CD4-positive, CD25-positive, alpha-beta regulatory T cell (primary cell): ENCODE data around the gene NTM. TPM values are rescaled to one million over a fixed set of nuclear protein-coding genes. Genes with fewer than 3 reads are reported as not detected.

ENCODE experiments used
- ATAC-seq, 2 donors: fragments of 150-1000 bp; cut with Tn5 transposase; one replicate each; pipeline ENCODE4 v1.10.0; 2021; ENCODE audit warnings: low read depth in 2 of 2, moderate number of reproducible peaks in 2 of 2, moderate library complexity in 1 of 2
- DNase-seq, 3 donors: peaks; one replicate each; pipeline versions ENCODE4 v3.0.0 to v3.0.0-alpha.2; 2012 to 2022; ENCODE audit warnings: mixed read lengths in 1 of 3
- H3K27ac ChIP-seq: one replicate; pipeline ENCODE4 v1.7.0; 2013; ENCODE audit warnings: mild to moderate bottlenecking, low read length; ENCODE audit not compliant: insufficient read depth, poor library complexity, severe bottlenecking
- H3K27me3 ChIP-seq: one replicate; pipeline ENCODE4 v1.7.0; 2013; ENCODE audit warnings: low read length; ENCODE audit not compliant: control insufficient read depth, insufficient read depth
- H3K36me3 ChIP-seq: one replicate; pipeline ENCODE4 v1.7.0; 2013; ENCODE audit warnings: mild to moderate bottlenecking, low read length, moderate library complexity; ENCODE audit not compliant: control insufficient read depth, insufficient read depth
- H3K4me1 ChIP-seq: 2 replicates; pipeline ENCODE4 v1.7.0; 2013; ENCODE audit warnings: mild to moderate bottlenecking, low read length; ENCODE audit not compliant: insufficient read depth, control insufficient read depth, poor library complexity, severe bottlenecking
- H3K4me3 ChIP-seq: one replicate; pipeline ENCODE4 v1.7.0; 2013; ENCODE audit warnings: low read depth, mild to moderate bottlenecking, low read length, moderate library complexity
- H3K9me3 ChIP-seq, 2 experiments: 1 replicate in 1 of 2; 2 replicates in 1 of 2; pipeline ENCODE4 v1.7.0; 2013; ENCODE audit warnings: low read length in 2 of 2, mild to moderate bottlenecking in 1 of 2, moderate library complexity in 1 of 2; ENCODE audit not compliant: control insufficient read depth in 2 of 2
- H3K27ac Mint-ChIP-seq, 3 donors: one replicate each; pipeline ENCODE4 v1.8.0; 2020 to 2022; ENCODE audit warnings: mild to moderate bottlenecking in 3 of 3, mixed read lengths in 3 of 3, moderate library complexity in 2 of 3
- H3K27me3 Mint-ChIP-seq: one replicate; pipeline ENCODE4 v1.8.0; 2022; ENCODE audit warnings: mild to moderate bottlenecking, mixed read lengths
- H3K36me3 Mint-ChIP-seq: one replicate; pipeline ENCODE4 v1.8.0; 2020; ENCODE audit warnings: mixed read lengths
- H3K4me1 Mint-ChIP-seq, 4 donors: one replicate each; pipeline ENCODE4 v1.8.0; 2020 to 2022; ENCODE audit warnings: mixed read lengths in 4 of 4, mild to moderate bottlenecking in 1 of 4
- H3K4me3 Mint-ChIP-seq, 4 donors: one replicate each; pipeline ENCODE4 v1.8.0; 2020 to 2022; ENCODE audit warnings: mild to moderate bottlenecking in 4 of 4, mixed read lengths in 4 of 4, moderate library complexity in 3 of 4
- H3K9me3 Mint-ChIP-seq, 7 donors: one replicate each; pipeline ENCODE4 v1.8.0; 2020 to 2022; ENCODE audit warnings: mixed read lengths in 7 of 7, mild to moderate bottlenecking in 3 of 7, moderate library complexity in 2 of 7
- polyA plus RNA-seq, 4 donors: library from polyadenylated mRNA; unstranded; fragments of 300-500 nt; fragmentation: Illumina TruSeq; gene quantifications; one replicate each; pipeline ENCODE4 v1.2.3, GENCODE V29; 2021
- total RNA-seq: library from RNA; stranded (reverse); gene quantifications from one replicate; pipeline ENCODE4 v1.2.3, GENCODE V29; 2022

NTM gene
- total and polyA plus RNA-seq, 5 donors from 2014 or later, result 1.3 TPM; not detected in 4

GRCh38 chr11:132024587-132025295, 654.3 kb downstream of the NTM start:
- Histone ChIP-seq H3K4me3 (no peak overlapping the region), H3K27me3 (no peaks in the 10 kb centered on the region), H3K27ac (no peak overlapping the region), H3K4me1 (no peaks in the 10 kb centered on the region), H3K36me3 (no peaks in the 10 kb centered on the region), H3K9me3 (no peaks in the 10 kb centered on the region)
- ATAC-seq, result no peak
- H3K4me3 Mint-ChIP-seq, result no peak overlapping the region
- H3K9me3 Mint-ChIP-seq, result peaks cover 0 to 10% (median 7%) of the 10 kb centered on the region in 7 donors
- H3K4me1 Mint-ChIP-seq, result no peaks in the 10 kb centered on the region
- peaks cover 6% of the 10 kb centered on the region for H3K27me3 Mint-ChIP-seq
- H3K36me3 Mint-ChIP-seq, result no peaks in the 10 kb centered on the region
- no peak for DNase-seq
- H3K27ac Mint-ChIP-seq, result no peak overlapping the region

DNA sequence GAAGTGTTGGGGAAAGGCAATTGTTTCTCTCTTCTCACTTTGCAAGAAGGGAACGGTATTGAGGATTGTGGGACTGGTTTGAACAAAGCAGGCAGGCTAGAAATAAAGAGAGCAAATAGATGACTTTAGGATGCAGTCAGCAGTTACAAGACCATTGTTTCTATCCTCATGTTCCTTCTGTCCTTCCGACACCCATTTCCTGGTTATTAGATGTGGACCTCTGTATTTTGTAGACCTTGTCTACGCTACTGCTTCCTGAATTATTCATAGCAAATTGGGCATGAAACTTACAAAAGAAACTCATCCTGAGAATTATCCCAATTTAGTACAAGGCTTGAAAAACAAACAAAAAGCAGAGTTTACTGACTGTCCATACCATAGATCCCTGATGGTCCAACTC, 656.3 kb downstream of the NTM start:
- no peaks in the 10 kb centered on the region for H3K4me1 Mint-ChIP-seq
- H3K27ac Mint-ChIP-seq, result no peak overlapping the region
- H3K27me3 Mint-ChIP-seq, result no peaks in the 10 kb centered on the region
- H3K36me3 Mint-ChIP-seq, result no peaks in the 10 kb centered on the region
- no peak for ATAC-seq
- Histone ChIP-seq H3K27me3 (no peaks in the 10 kb centered on the region), H3K4me3 (no peak overlapping the region), H3K36me3 (no peaks in the 10 kb centered on the region), H3K4me1 (no peaks in the 10 kb centered on the region), H3K27ac (no peak overlapping the region), H3K9me3 (no peaks in the 10 kb centered on the region)
- H3K4me3 Mint-ChIP-seq, result no peak overlapping the region
- DNase-seq, result no peak
- peaks cover 0 to 11% (median 5%) of the 10 kb centered on the region in 7 donors for H3K9me3 Mint-ChIP-seq

DNA sequence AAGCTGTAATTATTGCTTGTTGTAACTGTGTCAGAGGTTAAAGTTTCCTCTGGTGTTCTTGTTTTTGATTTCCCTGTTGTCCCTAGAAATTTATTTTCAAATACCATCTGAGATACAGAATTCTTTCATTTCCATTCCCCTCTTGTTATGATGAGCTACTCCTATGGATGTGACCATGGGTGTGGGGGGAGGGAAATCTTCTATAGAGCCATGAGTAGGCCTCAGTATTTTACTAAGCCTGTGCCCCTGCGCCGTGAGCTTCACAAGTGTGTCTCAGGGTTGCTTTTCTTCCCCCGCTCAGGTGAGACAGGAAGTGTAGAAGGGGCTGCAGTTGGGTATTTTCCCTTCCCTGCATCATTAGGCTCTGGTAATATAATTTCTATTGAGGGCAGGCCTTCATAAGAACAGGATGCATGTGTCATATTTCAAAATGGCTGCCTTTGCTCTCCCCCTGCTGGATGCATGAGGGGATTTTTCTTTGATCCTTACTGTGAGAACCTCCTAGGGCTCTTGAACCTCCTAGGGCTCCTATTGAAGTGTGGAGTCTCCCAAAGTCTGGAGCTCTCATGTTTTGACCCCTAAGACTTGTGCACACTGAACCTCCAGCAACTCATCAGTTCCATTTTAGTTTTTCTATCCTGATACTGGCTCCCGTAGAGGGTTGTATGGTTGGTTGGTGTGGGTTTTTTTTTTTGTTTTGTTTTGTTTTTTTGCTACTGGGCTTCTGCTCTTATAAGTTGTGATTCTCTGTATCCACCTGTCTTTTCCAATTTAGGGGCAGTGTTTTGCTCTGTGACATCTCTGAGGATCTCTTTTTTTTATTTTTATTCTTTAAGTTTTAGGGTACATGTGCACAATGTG, 658.2 kb downstream of the NTM start:
- no peaks in the 10 kb centered on the region for H3K27me3 ChIP-seq
- no peaks in the 10 kb centered on the region for H3K36me3 ChIP-seq
- H3K4me1 ChIP-seq, result no peaks in the 10 kb centered on the region
- H3K9me3 Mint-ChIP-seq, result peaks cover 0 to 9% (median 6%) of the 10 kb centered on the region in 7 donors
- no peak overlapping the region for H3K4me3 Mint-ChIP-seq
- H3K36me3 Mint-ChIP-seq, result no peaks in the 10 kb centered on the region
- no peaks in the 10 kb centered on the region for H3K9me3 ChIP-seq
- H3K27me3 Mint-ChIP-seq, result no peaks in the 10 kb centered on the region
- no peaks in the 10 kb centered on the region for H3K4me1 Mint-ChIP-seq
- ATAC-seq, result no peak
- no peak overlapping the region for H3K27ac Mint-ChIP-seq
- H3K27ac ChIP-seq, result no peak overlapping the region
- DNase-seq, result no peak
- H3K4me3 ChIP-seq, result no peak overlapping the region

DNA sequence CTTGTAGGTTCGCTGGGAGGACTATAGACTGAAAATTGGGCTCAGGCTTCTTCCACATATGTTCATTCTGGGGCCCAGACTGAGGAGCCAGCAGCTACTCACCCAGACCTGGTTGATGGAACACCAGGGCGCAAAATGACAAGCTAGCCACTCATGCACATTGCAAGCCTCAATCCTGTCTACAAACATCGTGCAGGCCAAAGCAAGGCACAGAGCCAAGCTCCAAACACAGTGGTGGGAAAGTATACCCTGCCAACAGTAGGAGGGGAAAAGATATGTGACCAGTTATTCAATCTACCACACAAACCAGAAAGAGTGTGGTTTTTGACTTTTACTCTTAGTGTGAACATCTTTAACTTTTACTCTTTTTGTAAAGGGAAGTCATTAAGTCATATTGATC, 660.5 kb downstream of the NTM start:
- Histone ChIP-seq H3K27me3 (no peaks in the 10 kb centered on the region), H3K4me3 (no peak overlapping the region), H3K4me1 (no peaks in the 10 kb centered on the region), H3K9me3 (no peaks in the 10 kb centered on the region), H3K27ac (no peak overlapping the region), H3K36me3 (no peaks in the 10 kb centered on the region)
- DNase-seq (no peak), ATAC-seq (no peak)
- Mint-ChIP-seq H3K36me3 (no peaks in the 10 kb centered on the region), H3K27ac (no peak overlapping the region), H3K27me3 (no peaks in the 10 kb centered on the region), H3K4me1 (no peaks in the 10 kb centered on the region), H3K9me3 (peaks cover 0 to 7% (median 4%) of the 10 kb centered on the region in 7 donors), H3K4me3 (no peak overlapping the region)

GRCh38 chr11:132032555-132032954, 662.1 kb downstream of the NTM start:
- Mint-ChIP-seq H3K9me3 (peaks cover 0 to 6% (median 4%) of the 10 kb centered on the region in 7 donors), H3K4me1 (no peaks in the 10 kb centered on the region), H3K27me3 (no peaks in the 10 kb centered on the region), H3K36me3 (no peaks in the 10 kb centered on the region), H3K27ac (no peak overlapping the region), H3K4me3 (no peak overlapping the region)
- ATAC-seq (no peak), DNase-seq (no peak)
- no peak overlapping the region for H3K4me3 ChIP-seq
- H3K27me3 ChIP-seq, result no peaks in the 10 kb centered on the region
- no peak overlapping the region for H3K27ac ChIP-seq
- no peaks in the 10 kb centered on the region for H3K9me3 ChIP-seq
- H3K36me3 ChIP-seq, result no peaks in the 10 kb centered on the region
- H3K4me1 ChIP-seq, result no peaks in the 10 kb centered on the region

- ATAC-seq (no peak), DNase-seq (no peak)
- Mint-ChIP-seq H3K9me3 (peaks cover 0 to 5% (median 3%) of the 10 kb centered on the region in 7 donors), H3K36me3 (no peaks in the 10 kb centered on the region), H3K27me3 (no peaks in the 10 kb centered on the region), H3K27ac (no peak overlapping the region), H3K4me3 (no peak overlapping the region), H3K4me1 (no peaks in the 10 kb centered on the region)
- Histone ChIP-seq H3K4me3 (no peak overlapping the region), H3K9me3 (no peaks in the 10 kb centered on the region), H3K4me1 (no peaks in the 10 kb centered on the region), H3K27ac (no peak overlapping the region), H3K27me3 (no peaks in the 10 kb centered on the region), H3K36me3 (no peaks in the 10 kb centered on the region)
Measured at GRCh38 chr11:132033051-132033450, 662.6 kb downstream of the NTM start.

GRCh38 chr11:132035228-132035627, 664.8 kb downstream of the NTM start:
- no peaks in the 10 kb centered on the region for H3K4me1 Mint-ChIP-seq
- ATAC-seq, result no peak
- no peaks in the 10 kb centered on the region for H3K27me3 ChIP-seq
- no peaks in the 10 kb centered on the region for H3K27me3 Mint-ChIP-seq
- no peak overlapping the region for H3K4me3 Mint-ChIP-seq
- H3K4me1 ChIP-seq, result no peaks in the 10 kb centered on the region
- no peaks in the 10 kb centered on the region for H3K36me3 Mint-ChIP-seq
- no peaks in the 10 kb centered on the region for H3K36me3 ChIP-seq
- H3K4me3 ChIP-seq, result no peak overlapping the region
- H3K27ac ChIP-seq, result no peak overlapping the region
- H3K9me3 Mint-ChIP-seq, result peaks cover 0 to 7% (median 4%) of the 10 kb centered on the region in 7 donors
- no peaks in the 10 kb centered on the region for H3K9me3 ChIP-seq
- H3K27ac Mint-ChIP-seq, result no peak overlapping the region
- no peak for DNase-seq
